GM21576 (cell line): ENCODE measurements around the gene STUB1.

Experiments used
- ATAC-seq: cut with Tn5 transposase; IDR thresholded peaks from one replicate; pipeline ENCODE4 v1.9.1; 2021; ENCODE audit warnings: mild to moderate bottlenecking, moderate library complexity; ENCODE audit not compliant: unreplicated experiment

Gene STUB1

DNA sequence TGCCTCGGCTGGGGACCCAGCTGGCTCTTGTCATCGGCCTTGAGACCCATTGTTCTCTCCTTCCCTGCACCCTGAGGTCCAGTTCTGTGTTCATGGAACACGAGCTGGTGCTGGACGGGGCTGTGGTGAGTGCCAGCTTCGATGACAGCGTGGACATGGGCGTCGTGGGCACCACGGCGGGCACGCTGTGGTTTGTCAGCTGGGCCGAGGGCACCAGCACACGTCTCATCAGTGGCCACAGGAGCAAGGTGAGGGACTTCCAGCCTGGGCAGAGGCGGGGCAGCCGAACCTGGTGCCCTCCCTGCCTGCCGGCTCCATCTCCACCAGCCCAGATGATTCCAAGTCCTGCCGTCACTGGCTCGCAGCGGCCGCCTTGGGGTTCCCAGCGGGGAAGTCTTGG is 17.6 kb upstream of the STUB1 start:
- ATAC-seq = no peak

GRCh38 chr16:666572-666971 is 13.6 kb upstream of the STUB1 start:
- no peak for ATAC-seq

DNA sequence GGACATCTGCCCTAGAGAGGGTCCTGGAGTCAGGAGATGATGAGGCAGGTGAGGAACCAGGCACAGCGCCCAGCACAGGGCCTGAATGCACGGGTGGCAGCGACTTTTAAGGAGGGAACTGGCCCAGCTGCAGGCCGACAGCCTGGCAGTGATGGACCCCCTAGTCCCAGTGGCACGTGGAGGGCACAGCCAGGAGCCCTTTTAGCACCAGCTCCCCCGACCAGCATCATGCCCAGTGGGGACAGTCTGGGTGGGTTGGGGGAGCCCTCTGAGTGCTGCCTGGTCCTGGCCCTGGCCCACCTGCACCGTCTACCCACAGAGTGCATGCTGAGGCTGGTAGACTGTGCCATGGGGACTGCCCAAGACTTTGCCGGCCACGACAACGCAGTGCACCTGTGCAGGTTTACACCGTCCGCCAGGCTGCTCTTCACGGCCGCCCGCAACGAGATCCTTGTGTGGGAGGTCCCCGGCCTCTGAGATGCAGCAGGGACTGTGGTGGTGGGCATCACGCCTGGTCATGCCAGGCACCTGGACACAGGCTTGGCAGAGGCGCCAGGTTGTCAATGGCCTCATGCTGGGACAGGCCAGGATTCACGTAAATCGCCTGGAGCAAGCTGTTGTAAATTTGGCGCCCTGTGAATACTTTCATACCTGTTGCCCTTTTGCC is 13.0 kb upstream of the STUB1 start:
- no peak for ATAC-seq

- peak; percentile 66 for ATAC-seq
These were observed 12.3 kb upstream of the STUB1 start, which contains the start of gene RHOT2 for GRCh38 chr16:667780-668518. TSS of gene RHOT2 (plus strand) at chr16:668132. CDS start at chr16:668200, 68 bp downstream.

DNA sequence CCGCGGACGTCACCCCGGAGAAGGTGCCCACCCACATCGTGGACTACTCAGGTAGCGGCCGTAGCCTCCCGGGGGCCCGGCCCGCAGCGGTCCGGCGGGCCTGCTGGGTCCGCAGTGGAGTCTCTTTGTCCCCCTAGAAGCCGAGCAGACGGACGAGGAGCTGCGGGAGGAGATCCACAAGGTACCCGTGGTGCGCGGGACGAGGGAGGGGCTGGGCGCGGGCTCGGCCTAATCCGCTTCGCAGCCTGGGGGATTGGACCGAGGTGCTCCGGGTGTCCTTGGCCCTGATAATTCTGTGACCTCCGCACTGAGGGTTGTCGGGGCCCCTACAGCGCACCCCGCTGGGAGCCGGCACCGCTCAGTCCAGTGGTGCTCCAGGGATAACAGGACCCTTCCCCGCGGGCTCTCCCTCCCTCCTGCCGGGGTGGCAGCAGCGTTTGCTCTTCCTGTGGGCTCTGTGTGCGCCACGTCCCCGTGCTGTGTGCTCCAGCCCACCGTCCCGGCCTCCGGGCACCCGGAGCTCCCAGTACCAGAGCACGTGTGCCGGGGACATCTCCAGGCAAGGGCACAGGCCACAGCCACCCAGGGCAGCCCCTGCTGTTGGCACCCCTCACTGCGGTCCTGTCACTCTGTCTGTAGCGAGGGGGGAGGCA is 11.6 kb upstream of the STUB1 start:
- ATAC-seq = no peak

DNA sequence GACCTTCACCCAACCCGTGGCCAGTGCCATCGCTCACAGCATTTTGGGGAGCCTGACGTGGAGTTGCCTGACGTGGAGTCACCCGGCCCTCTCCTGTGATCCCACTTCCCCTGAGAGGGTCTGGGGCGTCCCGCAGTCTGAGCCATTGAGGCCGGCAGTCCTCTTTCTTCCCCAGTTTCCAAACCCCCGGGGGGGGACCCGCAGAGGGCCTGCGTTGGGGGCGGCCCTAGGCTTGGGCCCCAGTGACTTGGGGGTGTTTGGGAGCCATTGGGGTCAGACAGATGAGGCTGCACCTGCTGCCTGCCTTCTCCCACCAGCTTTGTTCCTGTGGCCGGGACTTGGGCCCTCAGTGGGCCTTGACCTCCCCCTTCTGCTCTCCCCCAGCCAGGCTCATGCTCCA is 10.5 kb upstream of the STUB1 start:
- ATAC-seq = no peak

GRCh38 chr16:670485-671352 is 9.5 kb upstream of the STUB1 start:
- ATAC-seq = no peak

- ATAC-seq = no peak
These were observed 8.7 kb upstream of the STUB1 start for GRCh38 chr16:671353-672131.

DNA sequence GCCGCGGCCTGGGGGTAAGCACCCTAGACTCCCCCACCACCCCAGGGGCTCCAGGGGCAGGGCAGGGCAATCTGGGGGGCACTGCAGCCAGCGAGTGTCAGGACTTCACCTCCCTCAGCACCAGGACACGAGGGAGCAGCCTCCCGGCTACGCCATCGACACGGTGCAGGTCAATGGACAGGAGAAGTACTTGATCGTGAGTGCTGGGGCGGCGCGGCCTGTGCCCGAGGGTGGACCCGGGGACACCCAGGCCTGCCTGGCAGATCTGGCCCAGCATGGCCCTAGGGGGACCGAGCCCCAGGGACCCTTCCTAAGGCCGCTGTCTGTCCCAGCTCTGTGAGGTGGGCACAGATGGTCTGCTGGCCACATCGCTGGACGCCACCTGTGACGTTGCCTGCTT is 7.8 kb upstream of the STUB1 start:
- ATAC-seq = no peak

GRCh38 chr16:672851-673250 is 7.4 kb upstream of the STUB1 start:
- no peak for ATAC-seq

DNA sequence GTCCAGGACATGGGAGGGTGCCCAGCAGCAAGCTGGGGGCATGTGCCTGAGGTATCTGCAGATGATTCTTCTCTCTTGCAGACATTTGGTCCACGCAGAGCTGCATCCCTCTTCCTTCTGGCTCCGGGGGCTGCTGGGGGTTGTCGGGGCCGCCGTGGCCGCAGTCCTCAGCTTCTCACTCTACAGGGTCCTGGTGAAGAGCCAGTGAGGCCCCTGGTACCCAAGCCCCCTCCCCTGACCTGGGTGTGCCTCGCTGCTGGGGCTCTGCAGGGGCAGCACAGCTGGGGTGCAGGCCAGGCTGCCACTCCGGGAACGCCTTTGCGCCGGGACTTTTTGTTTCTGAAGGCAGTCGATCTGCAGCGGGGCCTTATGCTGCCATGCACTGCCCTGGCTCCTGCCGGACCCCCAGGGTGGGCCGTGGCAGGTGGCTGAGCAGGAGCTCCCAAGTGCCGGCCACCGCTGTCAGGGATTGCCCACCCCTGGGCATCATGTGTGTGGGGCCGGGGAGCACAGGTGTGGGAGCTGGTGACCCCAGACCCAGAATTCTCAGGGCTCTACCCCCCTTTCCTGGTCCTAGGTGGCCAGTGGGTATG is 6.7 kb upstream of the STUB1 start:
- ATAC-seq = no peak

GRCh38 chr16:674214-674881 is 5.9 kb upstream of the STUB1 start:
- ATAC-seq = no peak

DNA sequence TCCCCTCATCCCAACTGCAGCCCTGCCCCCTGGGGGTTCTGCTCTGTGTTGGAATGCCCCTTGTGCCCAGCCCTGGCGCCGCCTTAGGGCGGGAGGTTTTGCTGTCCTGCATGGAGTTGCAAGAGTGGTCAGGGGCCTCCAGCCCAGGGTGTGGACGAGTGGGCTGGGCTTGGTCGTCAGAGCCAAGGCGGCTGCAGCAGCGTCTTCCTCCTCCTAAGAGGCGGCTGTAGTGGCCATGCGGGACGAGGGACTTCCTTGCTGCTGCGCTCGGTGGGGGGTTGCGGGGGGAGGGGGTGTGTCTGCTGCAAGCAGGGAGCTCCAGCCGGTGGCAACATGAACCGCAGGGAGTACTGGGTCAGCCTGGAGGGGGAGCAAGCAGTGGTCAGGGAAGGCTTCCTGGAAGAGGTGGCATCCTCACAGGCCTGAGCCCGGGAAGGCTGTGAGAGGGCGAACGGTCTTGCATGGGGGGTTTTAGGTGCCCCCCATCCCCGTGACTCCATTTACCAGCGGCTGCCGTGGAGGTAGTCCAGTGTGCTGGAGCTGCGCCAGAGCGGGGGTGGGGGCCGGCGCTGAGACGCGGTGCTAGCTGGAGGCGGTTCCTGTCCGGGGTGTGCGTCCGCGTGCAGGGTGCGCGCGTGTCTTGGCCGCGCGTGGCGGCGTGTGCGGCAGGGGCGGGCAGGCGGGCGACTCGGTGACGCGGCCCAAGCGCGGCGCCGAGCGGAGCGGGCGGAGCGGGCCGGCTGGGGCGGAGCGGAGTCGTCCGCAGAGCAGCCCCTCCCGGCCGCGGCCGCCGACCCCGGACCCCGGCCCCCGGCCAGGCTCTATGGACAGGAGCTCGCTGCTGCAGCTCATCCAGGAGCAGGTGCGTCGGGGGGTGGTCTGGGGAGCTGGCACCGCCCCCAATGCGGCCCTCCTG is 5.0 kb upstream of the STUB1 start, which contains the start of gene RHBDL1:
Gene RHBDL1, plus strand, starts transcription at position 704 of the 916 bp plus-strand sequence. Its CDS starts 120 bp downstream, at position 824.
- ATAC-seq = no peak

- ATAC-seq = no peak
These were observed 4.2 kb upstream of the STUB1 start for GRCh38 chr16:675884-676564.

GRCh38 chr16:676565-676902 is 3.7 kb upstream of the STUB1 start:
- ATAC-seq = no peak

GRCh38 chr16:676913-677312 is 3.3 kb upstream of the STUB1 start:
- ATAC-seq = no peak

GRCh38 chr16:677316-678190 is 2.7 kb upstream of the STUB1 start:
- ATAC-seq = no peak
